Measurements from ENCODE around the gene ZSCAN12. TPM values are rescaled to one million over a fixed set of nuclear protein-coding genes. Genes with fewer than 3 reads are reported as not detected.
"Not testable (repeated sequence)": the region's sequence is repeated elsewhere in the genome, so short reads cannot be mapped to it uniquely, and the experiment has no call there.

Gene ZSCAN12
- total RNA-seq (ENCODE audit: low replicate concordance) = 9.6 and 12.4 TPM in 2 replicates
- long read RNA-seq, partial matches to known transcripts = 11 of 23 reads
- long read RNA-seq, other reads (novel, unspliced or antisense) = 12 of 23 reads

GRCh38 chr6:28399350-28400121 is at the start of gene ZSCAN12:
Gene ZSCAN12, minus strand, starts transcription at chr6:28399747. Its CDS starts 1,342 bp downstream, at chr6:28398405.
- TF ChIP-seq, protein P1, sequence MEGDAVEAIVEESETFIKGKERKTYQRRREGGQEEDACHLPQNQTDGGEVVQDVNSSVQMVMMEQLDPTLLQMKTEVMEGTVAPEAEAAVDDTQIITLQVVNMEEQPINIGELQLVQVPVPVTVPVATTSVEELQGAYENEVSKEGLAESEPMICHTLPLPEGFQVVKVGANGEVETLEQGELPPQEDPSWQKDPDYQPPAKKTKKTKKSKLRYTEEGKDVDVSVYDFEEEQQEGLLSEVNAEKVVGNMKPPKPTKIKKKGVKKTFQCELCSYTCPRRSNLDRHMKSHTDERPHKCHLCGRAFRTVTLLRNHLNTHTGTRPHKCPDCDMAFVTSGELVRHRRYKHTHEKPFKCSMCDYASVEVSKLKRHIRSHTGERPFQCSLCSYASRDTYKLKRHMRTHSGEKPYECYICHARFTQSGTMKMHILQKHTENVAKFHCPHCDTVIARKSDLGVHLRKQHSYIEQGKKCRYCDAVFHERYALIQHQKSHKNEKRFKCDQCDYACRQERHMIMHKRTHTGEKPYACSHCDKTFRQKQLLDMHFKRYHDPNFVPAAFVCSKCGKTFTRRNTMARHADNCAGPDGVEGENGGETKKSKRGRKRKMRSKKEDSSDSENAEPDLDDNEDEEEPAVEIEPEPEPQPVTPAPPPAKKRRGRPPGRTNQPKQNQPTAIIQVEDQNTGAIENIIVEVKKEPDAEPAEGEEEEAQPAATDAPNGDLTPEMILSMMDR (conservative IDR thresholded peaks at IDR 0.05) = peak; percentile 80
- H3K4me3 Mint-ChIP-seq = peak within 1 kb of the TSS; percentile 95
- DNase-seq (ENCODE audit: extremely low spot score, unreplicated experiment) = peak; percentile 84
- peak within 1 kb of the TSS; percentile 90 for H3K27ac Mint-ChIP-seq
- peaks cover 28% of the 10 kb centered on the region for H3K36me3 Mint-ChIP-seq
- peaks cover 20% of the 10 kb centered on the region for H3K27me3 Mint-ChIP-seq
- no peaks in the 10 kb centered on the region for H3K9me3 Mint-ChIP-seq
- peaks cover 28% of the 10 kb centered on the region for H3K4me1 Mint-ChIP-seq (ENCODE audit: unreplicated experiment)

GRCh38 chr6:28449056-28449455 is 49.5 kb upstream of the ZSCAN12 start:
- H3K36me3 Mint-ChIP-seq = no peaks in the 10 kb centered on the region
- DNase-seq (ENCODE audit: extremely low spot score, unreplicated experiment) = no peak
- TF ChIP-seq, protein P1 (conservative IDR thresholded peaks at IDR 0.05) = no peak

GRCh38 chr6:28447512-28447906 is 48.0 kb upstream of the ZSCAN12 start:
- Mint-ChIP-seq H3K4me3 (peak overlapping the region; percentile 84), H3K27ac (peak overlapping the region; percentile 1)
- H3K9me3 Mint-ChIP-seq; DNase-seq (ENCODE audit: extremely low spot score, unreplicated experiment); H3K27me3 Mint-ChIP-seq; H3K36me3 Mint-ChIP-seq; H3K4me1 Mint-ChIP-seq (ENCODE audit: unreplicated experiment): not testable (repeated sequence)

More at GRCh38 chr6:28449056-28449455, 49.5 kb upstream of the ZSCAN12 start:
- Mint-ChIP-seq H3K4me1 (ENCODE audit: unreplicated experiment) (no peaks in the 10 kb centered on the region), H3K4me3 (peak overlapping the region; percentile 52), H3K27ac (no peak overlapping the region), H3K27me3 (peaks cover 9% of the 10 kb centered on the region), H3K9me3 (no peaks in the 10 kb centered on the region)

DNA sequence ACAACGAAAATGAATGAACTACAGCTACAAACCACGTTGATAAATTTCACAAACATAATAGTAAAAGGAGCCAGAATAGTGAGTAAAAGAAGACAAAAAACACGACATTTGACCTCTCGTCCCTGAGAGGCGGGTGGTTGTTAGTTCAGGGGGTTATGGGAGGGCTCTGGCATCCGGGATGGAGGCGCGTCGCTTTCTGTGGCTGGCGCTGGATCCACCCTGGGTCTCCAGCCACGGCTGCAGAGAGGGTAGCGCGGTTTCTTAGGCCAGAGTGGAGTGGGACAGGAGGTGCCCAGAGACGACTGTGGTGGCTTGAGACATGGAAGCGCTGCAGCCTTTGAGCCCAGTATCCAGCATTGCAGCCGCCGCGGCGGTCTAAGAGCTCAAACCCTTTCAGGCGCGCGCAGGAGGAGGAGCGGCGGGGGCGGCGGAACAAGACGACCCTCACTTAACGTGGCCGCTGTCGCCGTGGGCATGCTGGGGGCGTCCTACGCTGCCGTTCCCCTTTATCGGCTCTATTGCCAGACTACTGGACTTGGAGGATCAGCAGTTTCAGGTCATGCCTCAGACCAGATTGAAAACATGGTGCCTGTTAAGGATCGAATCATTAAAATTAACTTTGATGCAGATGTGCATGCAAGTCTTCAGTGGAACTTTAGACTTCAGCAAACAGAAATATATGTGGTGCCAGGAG is 47.4 kb upstream of the ZSCAN12 start:
- peak overlapping the region; percentile 1 for H3K27ac Mint-ChIP-seq
- H3K36me3 Mint-ChIP-seq = no peaks in the 10 kb centered on the region
- H3K9me3 Mint-ChIP-seq = no peaks in the 10 kb centered on the region
- DNase-seq (ENCODE audit: extremely low spot score, unreplicated experiment) = no peak
- H3K4me1 Mint-ChIP-seq (ENCODE audit: unreplicated experiment) = peaks cover 12% of the 10 kb centered on the region
- no peaks in the 10 kb centered on the region for H3K27me3 Mint-ChIP-seq
- peak overlapping the region; percentile 84 for H3K4me3 Mint-ChIP-seq
- TF ChIP-seq, protein P1 (conservative IDR thresholded peaks at IDR 0.05) = no peak

DNA sequence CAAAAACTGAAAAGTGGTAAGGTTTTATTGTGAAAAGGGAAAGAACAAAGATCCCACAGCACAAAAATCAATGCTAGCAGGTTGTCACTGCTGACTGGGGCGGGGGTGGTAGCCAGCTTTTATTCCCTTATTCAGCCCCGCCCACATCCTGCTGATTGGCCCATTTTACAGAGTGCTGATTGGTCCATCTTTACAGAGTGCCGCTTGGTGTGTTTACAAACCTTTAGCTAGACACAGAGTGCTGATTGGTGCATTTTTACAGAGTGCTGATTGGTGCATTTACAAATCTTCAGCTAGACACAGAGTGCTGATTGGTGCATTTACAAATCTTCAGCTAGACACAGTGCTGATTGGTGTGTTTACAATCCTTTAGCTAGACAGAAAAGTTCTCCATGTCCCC is 45.2 kb upstream of the ZSCAN12 start:
- H3K27ac Mint-ChIP-seq = not testable (repeated sequence)
- H3K4me3 Mint-ChIP-seq = peak overlapping the region; percentile 99

DNA sequence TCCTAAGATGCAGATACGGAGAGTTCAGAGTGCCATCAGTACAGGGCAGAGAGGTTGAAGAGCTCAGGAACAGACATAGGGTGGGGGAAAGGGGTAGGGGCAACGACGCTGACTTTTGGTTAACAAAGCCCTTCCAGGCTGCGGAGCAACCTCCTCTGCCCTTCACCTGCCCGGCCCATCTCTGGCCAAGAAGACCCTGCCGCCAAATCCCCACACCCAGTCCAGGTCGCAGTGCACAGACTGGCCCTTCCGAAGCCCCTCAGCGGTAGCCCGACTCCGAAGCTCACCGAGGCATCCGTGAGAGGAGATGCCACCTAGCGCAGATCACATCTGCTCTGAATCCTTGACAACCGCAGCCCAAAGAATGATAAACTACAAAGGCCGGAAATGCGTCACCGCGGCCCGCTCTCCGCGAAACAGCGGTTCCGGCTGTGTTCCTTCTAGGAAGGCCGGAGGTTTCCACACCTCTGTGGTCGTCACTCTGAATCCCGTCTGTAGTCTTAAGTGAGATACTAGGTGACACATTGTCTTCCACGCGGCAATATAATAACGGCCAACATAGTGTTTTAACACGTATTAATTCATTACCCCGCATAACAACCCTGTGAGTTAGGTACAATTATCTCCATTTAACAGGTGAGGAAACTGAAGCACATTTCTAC is 43.7 kb upstream of the ZSCAN12 start, which contains the start of gene ZSCAN23:
ZSCAN23 (minus strand) TSS at position 380 of the 662 bp plus-strand sequence. CDS start 7,225 bp downstream, outside the sequence.
- Mint-ChIP-seq H3K36me3 (no peaks in the 10 kb centered on the region), H3K27me3 (no peaks in the 10 kb centered on the region), H3K4me3 (peak within 1 kb of the TSS; percentile 99), H3K4me1 (ENCODE audit: unreplicated experiment) (peaks cover 12% of the 10 kb centered on the region), H3K9me3 (no peaks in the 10 kb centered on the region), H3K27ac (peak within 1 kb of the TSS; percentile 97)
- TF ChIP-seq, protein P1 (conservative IDR thresholded peaks at IDR 0.05) = no peak
- peak; percentile 83 for DNase-seq (ENCODE audit: extremely low spot score, unreplicated experiment)

More for the DNA sequence above, 45.2 kb upstream of the ZSCAN12 start:
- DNase-seq (ENCODE audit: extremely low spot score, unreplicated experiment); H3K9me3 Mint-ChIP-seq; H3K36me3 Mint-ChIP-seq; H3K27me3 Mint-ChIP-seq: not testable (repeated sequence)
- H3K4me1 Mint-ChIP-seq (ENCODE audit: unreplicated experiment) = peaks cover 12% of the 10 kb centered on the region

All from type B pancreatic cell (in vitro differentiated cells).